H1 (cell line): ENCODE measurements around the gene DOCK1. TPM values are rescaled to one million over a fixed set of nuclear protein-coding genes. Genes with fewer than 3 reads are reported as not detected.

Experiments
- BACH1 ChIP-seq: IDR thresholded peaks from 2 replicates; pipeline ENCODE4 v1.6.1; 2012; ENCODE audit warnings: low read length, improper control_type of control experiment
- CREB1 ChIP-seq: IDR thresholded peaks from 2 replicates; pipeline ENCODE4 v1.6.1; 2012; ENCODE audit warnings: inconsistent platforms
- HDAC2 ChIP-seq, 2 experiments: fragments of 300-600 bp in 1 of 2; sonication (generic) in 1 of 2; IDR thresholded peaks; 2 replicates each; pipeline ENCODE4 v1.6.1; 2011 to 2012; ENCODE audit warnings: low read depth in 2 of 2, low read length in 2 of 2, mild to moderate bottlenecking in 2 of 2, moderate library complexity in 2 of 2, borderline replicate concordance in 1 of 2, inconsistent platforms in 1 of 2
- JUND ChIP-seq: IDR thresholded peaks from 2 replicates; pipeline ENCODE4 v1.6.1; 2011; ENCODE audit warnings: mild to moderate bottlenecking, improper control_type of control experiment, low read length
- SP1 ChIP-seq: IDR thresholded peaks from 2 replicates; pipeline ENCODE4 v1.6.1; 2011; ENCODE audit warnings: low read depth, low read length
- TCF12 ChIP-seq: IDR thresholded peaks from 2 replicates; pipeline ENCODE4 v1.6.1; 2011; ENCODE audit warnings: low read depth, mild to moderate bottlenecking, low read length
- TEAD4 ChIP-seq: IDR thresholded peaks from 2 replicates; pipeline ENCODE4 v1.6.1; 2012; ENCODE audit warnings: low read depth, low read length, inconsistent platforms, mixed read lengths
- polyA plus RNA-seq, 7 experiments: library from polyadenylated mRNA; depleted of rRNA in 3 of 7; stranded (reverse) in 5 of 7; unstranded in 2 of 7; fragments of >200 nt in 5 of 7; fragments of 200-250 nt in 2 of 7; gene quantifications; 1 replicate in 5 of 7; 2 replicates in 1 of 7; 4 replicates in 1 of 7; pipeline versions ENCODE4 v1.2.1 to v1.2.3, GENCODE V29; 2011 to 2013; ENCODE audit warnings: missing spikeins in 2 of 7, mixed read lengths in 2 of 7
- total RNA-seq: library from RNA; stranded (reverse); fragmentation: NEBNext Ultra II Directional; extraction: Animal tissue kit (Norgen Biotek cat#: 25700); gene quantifications from 2 replicates; pipeline ENCODE4 v1.2.1, GENCODE V29; 2021

DOCK1 gene
- total and polyA plus RNA-seq, 2 of the 8 experiments (the other 6 are each of a cell fraction or from before 2014, with no cell fraction given), result 11.6 to 53.0 TPM

GRCh38 chr10:127046975-127047877, 142.0 kb downstream of the DOCK1 start (continued):
- TF ChIP-seq SP1, result no peak
- TF ChIP-seq CREB1, result no peak
- no peak for TF ChIP-seq JUND
- TF ChIP-seq TCF12, result no peak
- no peak for TF ChIP-seq BACH1
- no peak for TF ChIP-seq TEAD4
- TF ChIP-seq HDAC2 (IDR thresholded peaks at IDR 0.05; ENCODE audit: borderline replicate concordance in 1 of 2, low read depth in 2 of 2, low read length in 2 of 2), result no peak
